Body of pancreas (tissue), 4 donors: ENCODE results near the gene CXCL8. TPM values are rescaled to one million over a fixed set of nuclear protein-coding genes. Genes with fewer than 3 reads are reported as not detected.

Experiments used
- ATAC-seq: fragments of 150-250 bp; one replicate; pipeline ENCODE4 v1.9.1; 2016
- DNase-seq, 4 donors: peaks; one replicate each; pipeline ENCODE4 v3.0.0-alpha.2; 2019
- H3K27ac ChIP-seq, 4 donors: fragments of 200-600 bp; sonication (generic); 1 replicate in 3 of 4; 2 replicates in 1 of 4; pipeline versions ENCODE4 v1.5.1 to v1.6.1; 2016 to 2019; ENCODE audit warnings: mild to moderate bottlenecking in 1 of 4, mixed read lengths in 1 of 4, moderate library complexity in 1 of 4
- H3K27me3 ChIP-seq, 2 donors: fragments of 200-600 bp; sonication (generic); one replicate each; pipeline ENCODE4 v1.6.0; 2016; ENCODE audit warnings: mild to moderate bottlenecking in 1 of 2
- H3K36me3 ChIP-seq, 2 donors: fragments of 200-600 bp; sonication (generic); replicated peaks in 1 of 2; 2 replicates each; pipeline ENCODE4 v1.5.1; 2016; ENCODE audit warnings: low read depth in 2 of 2; ENCODE audit not compliant: insufficient read depth in 1 of 2
- H3K4me1 ChIP-seq: fragments of 200-600 bp; sonication (generic); one replicate; pipeline ENCODE4 v1.6.0; 2016
- H3K4me3 ChIP-seq, 2 donors: fragments of 200-600 bp; sonication (generic); 1 replicate in 1 of 2; 2 replicates in 1 of 2; pipeline ENCODE4 v1.5.1; 2016 to 2019
- H3K9me3 ChIP-seq, 3 donors: fragments of 200-600 bp; sonication (generic); 1 replicate in 2 of 3; 2 replicates in 1 of 3; pipeline ENCODE4 v1.5.1; 2016
- POLR2A ChIP-seq, 3 donors: fragments of 450-650 bp; IDR thresholded peaks; one replicate each; pipeline ENCODE4 v1.6.1; 2016; ENCODE audit warnings: antibody characterized with exemption in 3 of 3, mild to moderate bottlenecking in 2 of 3
- WGBS, 2 donors: methylation state at CpG; one replicate each; pipeline ENCODE4 v1.1.5; 2017; 5-methylcytosine and 5-hydroxymethylcytosine counted together
- intact Hi-C: fragments of 100-400 bp; cut with DNase I; formaldehyde crosslinking; loops from one replicate; pipeline ENCODE4 v1.15.1; 2023
- total RNA-seq, 2 donors: library from RNA; depleted of rRNA; stranded (reverse); fragments of >200 nt; gene quantifications; one replicate each; pipeline ENCODE4 v1.1.0, GENCODE V29; 2016
- TF ChIP-seq, protein P1 (sequence below), 7 experiments: fragments of 450-650 bp in 4 of 7; fragments of 200-600 bp in 3 of 7; sonication (generic) in 3 of 7; IDR thresholded peaks; one replicate each; pipeline ENCODE4 v1.5.1; 2016 to 2019; ENCODE audit warnings: antibody characterized with exemption in 7 of 7

Gene CXCL8
- total RNA-seq, 2 donors from 2014 or later, result 3.9 to 12.9 TPM

DNA sequence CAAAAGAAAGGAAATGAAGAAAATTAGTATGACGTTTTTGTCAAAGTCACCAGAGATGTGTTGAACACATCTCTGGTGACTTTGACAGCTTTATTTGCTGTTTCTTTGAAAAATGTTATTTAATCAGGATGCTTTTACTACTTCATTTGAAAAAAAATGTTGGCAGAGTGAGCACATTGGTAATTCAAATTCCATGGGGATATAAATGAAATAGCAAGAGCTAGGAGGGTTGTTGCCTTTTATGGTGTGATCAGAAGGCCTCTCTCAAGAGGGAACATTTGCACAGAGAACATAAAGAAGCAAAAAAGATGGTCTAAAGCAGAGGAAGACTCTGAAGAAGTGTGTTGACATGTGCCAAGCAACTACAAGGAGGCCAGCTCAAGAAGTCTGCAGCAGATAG lies 46.6 kb upstream of the CXCL8 start:
- no peaks in the 10 kb centered on the region for H3K27me3 ChIP-seq
- DNase-seq (no peak), ATAC-seq (no peak)
- H3K36me3 ChIP-seq, result no peaks in the 10 kb centered on the region
- intact Hi-C loops, result no loop called here
- no peak overlapping the region for H3K4me3 ChIP-seq
- no peak overlapping the region for H3K27ac ChIP-seq
- WGBS, 2 donors, result 58 to 67% methylated on average over 1 of the region's 1 CpG
- H3K4me1 ChIP-seq, result no peaks in the 10 kb centered on the region
- TF ChIP-seq POLR2A (IDR thresholded peaks at IDR 0.05), result no peak
- TF ChIP-seq, protein P1, sequence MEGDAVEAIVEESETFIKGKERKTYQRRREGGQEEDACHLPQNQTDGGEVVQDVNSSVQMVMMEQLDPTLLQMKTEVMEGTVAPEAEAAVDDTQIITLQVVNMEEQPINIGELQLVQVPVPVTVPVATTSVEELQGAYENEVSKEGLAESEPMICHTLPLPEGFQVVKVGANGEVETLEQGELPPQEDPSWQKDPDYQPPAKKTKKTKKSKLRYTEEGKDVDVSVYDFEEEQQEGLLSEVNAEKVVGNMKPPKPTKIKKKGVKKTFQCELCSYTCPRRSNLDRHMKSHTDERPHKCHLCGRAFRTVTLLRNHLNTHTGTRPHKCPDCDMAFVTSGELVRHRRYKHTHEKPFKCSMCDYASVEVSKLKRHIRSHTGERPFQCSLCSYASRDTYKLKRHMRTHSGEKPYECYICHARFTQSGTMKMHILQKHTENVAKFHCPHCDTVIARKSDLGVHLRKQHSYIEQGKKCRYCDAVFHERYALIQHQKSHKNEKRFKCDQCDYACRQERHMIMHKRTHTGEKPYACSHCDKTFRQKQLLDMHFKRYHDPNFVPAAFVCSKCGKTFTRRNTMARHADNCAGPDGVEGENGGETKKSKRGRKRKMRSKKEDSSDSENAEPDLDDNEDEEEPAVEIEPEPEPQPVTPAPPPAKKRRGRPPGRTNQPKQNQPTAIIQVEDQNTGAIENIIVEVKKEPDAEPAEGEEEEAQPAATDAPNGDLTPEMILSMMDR (IDR thresholded peaks at IDR 0.05), result no peak
- H3K9me3 ChIP-seq, result no peaks in the 10 kb centered on the region

DNA sequence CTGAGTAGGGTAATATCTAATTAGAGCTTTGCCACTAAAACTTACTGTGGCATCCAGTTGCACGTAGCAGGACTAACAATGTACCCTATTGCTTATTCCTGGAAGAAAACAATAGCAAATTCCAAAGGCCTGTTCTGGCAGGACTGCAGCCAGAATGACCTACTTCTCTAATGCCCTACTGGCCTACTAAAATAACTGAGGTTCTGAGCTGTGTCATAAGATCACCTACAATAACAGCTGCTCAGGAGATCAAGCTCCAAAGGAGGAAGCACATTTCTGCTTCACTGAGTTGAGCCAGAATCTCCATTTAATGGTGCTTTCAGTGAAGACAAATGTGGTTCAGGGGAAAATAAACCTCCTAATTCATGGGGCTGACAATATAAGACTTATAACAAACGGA lies 42.2 kb upstream of the CXCL8 start:
- Histone ChIP-seq H3K4me1 (no peaks in the 10 kb centered on the region), H3K9me3 (no peaks in the 10 kb centered on the region), H3K4me3 (no peak overlapping the region), H3K27me3 (no peaks in the 10 kb centered on the region), H3K27ac (no peak overlapping the region), H3K36me3 (no peaks in the 10 kb centered on the region)
- no peak for TF ChIP-seq POLR2A (IDR thresholded peaks at IDR 0.05)
- TF ChIP-seq, protein P1 (IDR thresholded peaks at IDR 0.05), result no peak
- DNase-seq (peak in 1 of 4 donors; percentile 14), ATAC-seq (peak; percentile 48)
- intact Hi-C loops, result no loop called here
- 37 to 67% methylated on average over 2 of the region's 2 CpGs for whole genome bisulfite sequencing, 2 donors

DNA sequence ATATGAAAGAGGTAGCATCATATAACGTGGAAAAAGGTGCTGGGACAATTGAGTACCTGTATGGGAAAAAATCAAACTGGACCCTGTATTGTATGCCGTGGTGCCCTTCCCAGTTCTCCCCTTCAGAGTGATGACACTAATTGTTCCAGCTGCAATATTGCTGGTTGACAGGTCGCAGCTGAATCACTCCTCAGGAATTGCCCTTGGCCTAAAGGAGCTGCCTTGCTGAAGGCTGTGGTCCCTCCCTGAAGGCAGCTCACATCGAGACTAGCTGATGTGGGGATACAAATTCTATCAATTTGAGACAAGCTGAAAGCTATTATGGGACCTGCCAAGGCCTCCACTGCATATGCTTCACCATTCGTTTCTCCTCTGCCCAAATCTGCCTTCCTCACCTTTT lies 39.3 kb upstream of the CXCL8 start:
- Histone ChIP-seq H3K27me3 (no peaks in the 10 kb centered on the region), H3K4me1 (peaks cover 19% of the 10 kb centered on the region), H3K4me3 (no peak overlapping the region), H3K9me3 (no peaks in the 10 kb centered on the region), H3K27ac (no peak overlapping the region), H3K36me3 (no peaks in the 10 kb centered on the region)
- intact Hi-C loops, result no loop called here
- TF ChIP-seq POLR2A (IDR thresholded peaks at IDR 0.05), result no peak
- TF ChIP-seq, protein P1 (IDR thresholded peaks at IDR 0.05), result no peak
- ATAC-seq, result no peak
- DNase-seq, result no peak
- 78 to 82% methylated on average over 5 of the region's 5 CpGs for WGBS, 2 donors

DNA sequence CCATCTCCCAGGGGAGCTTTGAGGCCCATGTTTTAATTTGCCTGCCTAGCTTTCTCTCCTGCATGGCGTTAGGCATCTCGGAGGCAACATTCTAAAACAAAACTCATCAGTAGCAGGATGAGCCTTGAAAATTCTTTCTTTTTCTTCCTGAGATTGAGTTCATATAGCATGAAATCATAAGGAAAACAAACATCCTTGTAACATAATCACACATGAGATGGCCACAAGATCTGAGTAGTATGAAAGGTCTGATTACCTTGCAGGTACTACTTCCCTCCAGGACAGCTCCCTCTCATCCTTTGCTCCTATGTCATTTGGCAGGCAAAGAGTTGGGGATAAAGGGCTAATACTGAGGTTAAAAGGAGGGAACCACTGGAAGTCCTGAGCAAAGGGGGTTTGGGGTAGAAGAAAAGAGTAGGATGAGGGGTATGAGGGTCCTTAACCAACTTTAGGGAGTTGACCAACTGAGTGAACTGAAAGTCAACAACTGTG lies 37.5 kb upstream of the CXCL8 start:
- H3K9me3 ChIP-seq, result no peaks in the 10 kb centered on the region
- WGBS, 2 donors, result 93 to 95% methylated on average over 2 of the region's 2 CpGs
- H3K27me3 ChIP-seq, result no peaks in the 10 kb centered on the region
- peaks cover 24% of the 10 kb centered on the region for H3K4me1 ChIP-seq
- no peak overlapping the region for H3K27ac ChIP-seq
- H3K36me3 ChIP-seq, result no peaks in the 10 kb centered on the region
- H3K4me3 ChIP-seq, result no peak overlapping the region
- DNase-seq (no peak), ATAC-seq (no peak)
- TF ChIP-seq, protein P1 (IDR thresholded peaks at IDR 0.05), result no peak
- TF ChIP-seq POLR2A (IDR thresholded peaks at IDR 0.05), result no peak
- intact Hi-C loops, result no loop called here

DNA sequence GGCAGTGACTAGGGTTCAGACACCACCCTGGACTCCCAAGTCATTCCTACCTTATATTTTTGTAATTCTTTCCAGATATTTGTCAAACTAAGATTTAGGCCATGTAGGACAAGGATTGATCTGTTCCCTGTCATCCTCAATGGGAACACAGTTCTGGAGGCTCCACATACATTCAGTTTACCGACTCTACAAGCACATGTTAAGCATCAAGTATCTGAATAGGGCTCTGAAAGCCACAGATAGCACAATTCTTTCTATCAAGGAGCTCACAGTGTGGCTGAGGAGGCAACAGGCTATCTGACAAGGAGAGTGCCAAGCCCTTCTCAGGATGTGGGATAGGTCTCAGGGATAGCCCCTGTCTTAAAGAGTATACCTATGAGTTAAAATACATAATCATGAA lies 37.0 kb upstream of the CXCL8 start:
- TF ChIP-seq, protein P1 (IDR thresholded peaks at IDR 0.05), result no peak
- TF ChIP-seq POLR2A (IDR thresholded peaks at IDR 0.05), result no peak
- Histone ChIP-seq H3K27me3 (no peaks in the 10 kb centered on the region), H3K4me1 (peaks cover 29% of the 10 kb centered on the region), H3K36me3 (no peaks in the 10 kb centered on the region), H3K27ac (no peak overlapping the region), H3K9me3 (no peaks in the 10 kb centered on the region), H3K4me3 (no peak overlapping the region)
- intact Hi-C loops, result no loop called here
- 96 to 100% methylated on average over 1 of the region's 1 CpG for WGBS, 2 donors
- DNase-seq, result no peak
- no peak for ATAC-seq
